ENCODE data around the gene NCAM2. TPM values are rescaled to one million over a fixed set of nuclear protein-coding genes. Genes with fewer than 3 reads are reported as not detected.

NCAM2 gene
- total and polyA plus RNA-seq, 2 donors (not counting 3 experiments of a cell fraction or from before 2014, with no cell fraction given): 0.11 to 0.27 TPM

DNA sequence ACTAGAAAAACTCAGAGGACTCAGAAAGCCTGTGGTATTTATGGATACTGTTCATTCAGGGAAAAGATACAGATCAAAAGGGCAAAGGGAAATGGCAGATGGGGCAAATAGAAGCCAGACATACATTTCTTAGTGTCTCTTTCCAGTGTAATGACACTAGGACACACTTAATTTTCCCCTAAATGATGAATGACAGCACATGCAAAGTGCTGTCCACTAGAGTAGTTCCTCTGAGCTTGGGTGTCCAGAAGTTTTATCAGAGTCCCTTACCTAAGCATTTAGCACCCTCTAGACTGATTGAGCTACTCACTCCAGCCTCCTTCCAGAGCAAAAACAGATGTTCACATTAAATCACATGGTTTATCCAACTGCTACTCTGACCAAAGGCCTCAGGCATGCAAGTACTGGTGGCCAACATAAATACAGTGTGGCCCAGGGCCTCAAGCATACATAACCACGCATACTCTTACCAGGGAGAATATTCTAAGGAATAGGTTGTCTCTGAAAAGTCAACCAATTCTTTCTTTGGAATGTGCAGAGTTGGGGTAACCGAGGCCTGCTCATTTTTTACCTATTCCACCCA, 166.9 kb downstream of the NCAM2 start:
- Histone ChIP-seq H3K9me3 (replicated peaks; ENCODE audit: control insufficient read depth, insufficient read depth, low read length) (no peaks in the 10 kb centered on the region), H3K4me3 (replicated peaks in 1 of 3; ENCODE audit: insufficient read depth in 1 of 3, low read depth in 1 of 3, low read length in 3 of 3) (no peak overlapping the region), H3K27ac (ENCODE audit: insufficient read depth, low read depth, low read length) (no peak overlapping the region), H3K9ac (replicated peaks; ENCODE audit: extremely low read depth, insufficient read depth, low read length) (no peak overlapping the region), H3K27me3 (ENCODE audit: control insufficient read depth in 2 of 2, insufficient read depth in 2 of 2, low read length in 2 of 2) (no peaks in the 10 kb centered on the region), H3K4me2 (ENCODE audit: insufficient read depth, low read length) (no peak overlapping the region), H3K79me2 (ENCODE audit: control insufficient read depth, insufficient read depth, low read length) (no peaks in the 10 kb centered on the region), H3K9me1 (replicated peaks; ENCODE audit: control insufficient read depth, extremely low read depth, insufficient read depth, low read length) (no peaks in the 10 kb centered on the region), H3K36me3 (ENCODE audit: control insufficient read depth in 2 of 2, extremely low read depth in 1 of 2, insufficient read depth in 2 of 2, low read length in 2 of 2) (no peaks in the 10 kb centered on the region), H4K20me1 (replicated peaks; ENCODE audit: control insufficient read depth, extremely low read depth, insufficient read depth, low read length) (no peaks in the 10 kb centered on the region), H2AFZ (ENCODE audit: low read depth, low read length) (no peak overlapping the region), H3K4me1 (ENCODE audit: control insufficient read depth, extremely low read depth, insufficient read depth, low read length) (no peaks in the 10 kb centered on the region)
- ChIA-PET POLR2A (no interaction called here), CTCF (no interaction called here)
- BruUV-seq (replicated peaks): no TSS peak
- FAIRE-seq: no peak
- TF ChIP-seq POLR2AphosphoS5 (IDR thresholded peaks at IDR 0.05; ENCODE audit: insufficient read depth, low read depth, low read length) (no peak), EZH2 (IDR thresholded peaks at IDR 0.05; ENCODE audit: borderline replicate concordance, low read depth, low read length, severe bottlenecking) (no peak), GATA2 (IDR thresholded peaks at IDR 0.05; ENCODE audit: insufficient read depth, insufficient read length, low read depth, low read length) (no peak), MYC (IDR thresholded peaks at IDR 0.05; ENCODE audit: low read depth, low read length) (no peak), MAX (IDR thresholded peaks at IDR 0.05; ENCODE audit: insufficient read depth, insufficient read length) (no peak)
- dilution Hi-C loops (cut with MboI; ENCODE audit: extremely low pct_ligation_motif_present, low sequenced_read_pairs): no loop called here
- intact Hi-C loops (cut with micrococcal nuclease): no loop called here
- DNase-seq (ENCODE audit: low read depth, low spot score): no peak

DNA sequence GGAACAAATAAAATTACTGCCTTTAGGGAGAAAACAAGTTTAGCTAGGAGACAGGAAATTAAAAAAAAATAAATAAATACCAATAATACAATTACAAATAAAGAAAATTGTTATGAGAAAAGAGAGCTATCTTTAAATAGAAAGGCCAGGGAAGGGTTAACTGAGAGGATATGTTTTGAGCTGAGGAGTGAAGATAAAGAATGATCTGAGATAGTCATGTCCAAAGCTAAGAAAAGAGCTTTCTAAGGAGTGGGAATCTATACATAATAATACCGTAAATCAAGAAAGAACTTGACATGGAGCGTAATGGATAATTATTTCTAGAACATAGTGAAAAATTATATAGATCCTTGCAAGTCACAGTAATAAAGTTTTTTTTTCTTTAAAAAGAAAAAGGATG, 176.5 kb downstream of the NCAM2 start:
- dilution Hi-C loops (cut with MboI; ENCODE audit: extremely low pct_ligation_motif_present, low sequenced_read_pairs) (no loop called here), intact Hi-C loops (cut with micrococcal nuclease) (no loop called here)
- no TSS peak for BruUV-seq (replicated peaks)
- Histone ChIP-seq H3K9me1 (replicated peaks; ENCODE audit: control insufficient read depth, extremely low read depth, insufficient read depth, low read length) (no peaks in the 10 kb centered on the region), H3K4me3 (replicated peaks in 1 of 3; ENCODE audit: insufficient read depth in 1 of 3, low read depth in 1 of 3, low read length in 3 of 3) (no peak overlapping the region), H3K4me1 (ENCODE audit: control insufficient read depth, extremely low read depth, insufficient read depth, low read length) (no peaks in the 10 kb centered on the region), H3K9me3 (replicated peaks; ENCODE audit: control insufficient read depth, insufficient read depth, low read length) (no peaks in the 10 kb centered on the region), H3K4me2 (ENCODE audit: insufficient read depth, low read length) (no peak overlapping the region), H3K36me3 (ENCODE audit: control insufficient read depth in 2 of 2, extremely low read depth in 1 of 2, insufficient read depth in 2 of 2, low read length in 2 of 2) (no peaks in the 10 kb centered on the region), H3K27me3 (ENCODE audit: control insufficient read depth in 2 of 2, insufficient read depth in 2 of 2, low read length in 2 of 2) (no peaks in the 10 kb centered on the region), H2AFZ (ENCODE audit: low read depth, low read length) (no peak overlapping the region), H3K9ac (replicated peaks; ENCODE audit: extremely low read depth, insufficient read depth, low read length) (no peak overlapping the region), H3K27ac (ENCODE audit: insufficient read depth, low read depth, low read length) (no peak overlapping the region), H4K20me1 (replicated peaks; ENCODE audit: control insufficient read depth, extremely low read depth, insufficient read depth, low read length) (no peaks in the 10 kb centered on the region), H3K79me2 (ENCODE audit: control insufficient read depth, insufficient read depth, low read length) (no peaks in the 10 kb centered on the region)
- FAIRE-seq: no peak
- no peak for DNase-seq (ENCODE audit: low read depth, low spot score)
- TF ChIP-seq CTCF (IDR thresholded peaks at IDR 0.05; ENCODE audit: extremely low read depth in 1 of 2, insufficient read depth in 1 of 2, low read depth in 1 of 2, low read length in 2 of 2): no peak
- TF ChIP-seq JUN (IDR thresholded peaks at IDR 0.05; ENCODE audit: borderline replicate concordance, insufficient read depth, insufficient read length, low read depth): no peak
- TF ChIP-seq POLR2AphosphoS5 (IDR thresholded peaks at IDR 0.05; ENCODE audit: insufficient read depth, low read depth, low read length): no peak
- no peak for TF ChIP-seq MAX (IDR thresholded peaks at IDR 0.05; ENCODE audit: insufficient read depth, insufficient read length)
- TF ChIP-seq EZH2 (IDR thresholded peaks at IDR 0.05; ENCODE audit: borderline replicate concordance, low read depth, low read length, severe bottlenecking): no peak
- no peak for TF ChIP-seq MYC (IDR thresholded peaks at IDR 0.05; ENCODE audit: low read depth, low read length)
- TF ChIP-seq POLR2A (IDR thresholded peaks at IDR 0.05; ENCODE audit: low read depth, low read length): no peak
- no peak for TF ChIP-seq FOS (IDR thresholded peaks at IDR 0.05; ENCODE audit: borderline replicate concordance, insufficient read depth, low read length)
- no peak for TF ChIP-seq GATA2 (IDR thresholded peaks at IDR 0.05; ENCODE audit: insufficient read depth, insufficient read length, low read depth, low read length)
- POLR2A ChIA-PET: no interaction called here
- CTCF ChIA-PET: no interaction called here
